ENCODE measurements around the gene CLDND1.

The CLDND1 gene

GRCh38 chr3:98551754-98552153, 29.1 kb upstream of the CLDND1 start:
- DNase-seq (ENCODE audit: low read depth): no peak

- no peak for DNase-seq (ENCODE audit: low read depth)
These were observed 28.5 kb upstream of the CLDND1 start for GRCh38 chr3:98551236-98551635.

GRCh38 chr3:98550833-98551232, 28.1 kb upstream of the CLDND1 start:
- DNase-seq (ENCODE audit: low read depth): no peak

- DNase-seq (ENCODE audit: low read depth): no peak
These were observed 25.8 kb upstream of the CLDND1 start for GRCh38 chr3:98548544-98548943.

GRCh38 chr3:98545940-98546339, 23.2 kb upstream of the CLDND1 start:
- DNase-seq (ENCODE audit: low read depth): no peak

- no peak for DNase-seq (ENCODE audit: low read depth)
These were observed 19.9 kb upstream of the CLDND1 start for GRCh38 chr3:98542623-98543022.

GRCh38 chr3:98541695-98542094, 19.0 kb upstream of the CLDND1 start:
- no peak for DNase-seq (ENCODE audit: low read depth)

GRCh38 chr3:98540346-98540745, 17.6 kb upstream of the CLDND1 start:
- no peak for DNase-seq (ENCODE audit: low read depth)

GRCh38 chr3:98536456-98537017, 13.8 kb upstream of the CLDND1 start:
- no peak for DNase-seq (ENCODE audit: low read depth)

- no peak for DNase-seq (ENCODE audit: low read depth)
These were observed 12.0 kb upstream of the CLDND1 start for GRCh38 chr3:98534734-98535133.

GRCh38 chr3:98534168-98534567, 11.5 kb upstream of the CLDND1 start:
- DNase-seq (ENCODE audit: low read depth): no peak

- DNase-seq (ENCODE audit: low read depth): no peak
These were observed 10.2 kb upstream of the CLDND1 start for GRCh38 chr3:98532709-98533571.

GRCh38 chr3:98532275-98532637, 9.6 kb upstream of the CLDND1 start:
- DNase-seq (ENCODE audit: low read depth): no peak

GRCh38 chr3:98531622-98532274, 9.0 kb upstream of the CLDND1 start, which contains the start of gene GPR15:
Gene GPR15 (plus strand): TSS chr3:98531978. CDS start chr3:98532034, 56 bp downstream.
- DNase-seq (ENCODE audit: low read depth): no peak

GRCh38 chr3:98530676-98531075, 8.0 kb upstream of the CLDND1 start:
- DNase-seq (ENCODE audit: low read depth): no peak

GRCh38 chr3:98529856-98530459, 7.3 kb upstream of the CLDND1 start:
- DNase-seq (ENCODE audit: low read depth): no peak

- no peak for DNase-seq (ENCODE audit: low read depth)
These were observed 6.0 kb upstream of the CLDND1 start for GRCh38 chr3:98528474-98529346.

GRCh38 chr3:98525494-98525893, 2.8 kb upstream of the CLDND1 start:
- DNase-seq (ENCODE audit: low read depth): no peak

GRCh38 chr3:98521897-98522543, 682 bp downstream of the CLDND1 start:
- peak; percentile 42 for DNase-seq (ENCODE audit: low read depth)

GRCh38 chr3:98519351-98519750, 3.4 kb downstream of the CLDND1 start:
- DNase-seq (ENCODE audit: low read depth): no peak

- DNase-seq (ENCODE audit: low read depth): no peak
These were observed 3.9 kb downstream of the CLDND1 start for GRCh38 chr3:98518816-98519215.
